ENCODE data around the gene DCAKD. TPM values are rescaled to one million over a fixed set of nuclear protein-coding genes. Genes with fewer than 3 reads are reported as not detected.

The DCAKD gene
- total RNA-seq, 1 experiment from 2014 or later = 48.3 TPM

DNA sequence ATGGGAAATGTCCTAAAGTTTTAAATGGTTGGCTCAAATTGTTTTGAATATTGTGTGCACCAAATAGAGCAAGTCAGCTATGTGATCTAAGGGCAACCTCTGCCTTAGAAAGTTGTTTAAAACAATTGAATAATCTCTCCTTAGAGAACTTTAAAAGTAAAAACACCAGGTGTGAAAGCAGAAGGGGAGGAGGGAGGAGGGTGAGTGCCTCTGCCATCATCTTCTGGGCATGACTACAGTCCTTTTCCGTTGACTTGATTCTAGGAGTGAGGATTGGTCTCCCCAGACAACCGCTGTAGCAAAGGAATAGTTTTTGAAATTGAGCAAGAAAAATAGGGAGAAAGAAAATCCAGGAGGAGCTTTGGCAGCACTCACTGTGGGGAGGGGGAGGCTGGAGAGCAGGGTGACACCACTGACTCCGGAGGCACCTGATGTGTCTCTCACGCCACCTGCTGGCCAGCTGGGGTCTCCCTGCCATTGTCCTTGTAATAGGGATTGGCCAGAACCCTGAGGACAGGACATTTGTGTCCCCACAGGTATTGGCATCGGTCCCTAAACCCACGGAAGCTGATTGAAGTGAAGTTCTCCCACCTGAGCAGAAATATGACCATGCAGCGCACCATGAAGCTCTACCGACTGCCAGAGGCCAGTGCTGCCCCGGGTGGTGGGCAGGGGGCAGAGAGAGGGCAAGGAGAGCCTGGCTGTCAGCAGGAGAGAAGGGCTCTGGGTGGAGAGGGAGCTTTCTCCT lies 47.6 kb upstream of the DCAKD start:
- Mint-ChIP-seq H3K4me1 (peaks cover 0 to 7% of the 10 kb centered on the region in 2 experiments; a peak in 2 of 4 replicates), H3K27me3 (ENCODE audit: low read depth) (no peaks in the 10 kb centered on the region), H3K4me3 (0 out of 5 replicates have a peak overlapping the region, but pooled peaks of 1 of the 2 experiments have one; percentile 16), H3K36me3 (ENCODE audit: insufficient read depth in 1 of 3, low read depth in 3 of 3) (peaks cover 54 to 89% (median 77%) of the 10 kb centered on the region in 3 experiments), H3K9me3 (no peaks in the 10 kb centered on the region), H3K27ac (peak overlapping the region in 1 of 3 experiments; percentile 66; a peak in 1 of 7 replicates)
- no peak overlapping the region for H3K56ac ChIP-seq (ENCODE audit: insufficient read length, low read depth, low read length)
- H2BK20ac ChIP-seq (ENCODE audit: low read depth, low read length, poor library complexity, severe bottlenecking) = no peak overlapping the region
- H3K9me3 ChIP-seq (ENCODE audit: control insufficient read depth, low read depth, low read length) = no peaks in the 10 kb centered on the region
- no peak overlapping the region for H4K5ac ChIP-seq (ENCODE audit: insufficient read length, low read depth, low read length)
- TF ChIP-seq, protein P1, sequence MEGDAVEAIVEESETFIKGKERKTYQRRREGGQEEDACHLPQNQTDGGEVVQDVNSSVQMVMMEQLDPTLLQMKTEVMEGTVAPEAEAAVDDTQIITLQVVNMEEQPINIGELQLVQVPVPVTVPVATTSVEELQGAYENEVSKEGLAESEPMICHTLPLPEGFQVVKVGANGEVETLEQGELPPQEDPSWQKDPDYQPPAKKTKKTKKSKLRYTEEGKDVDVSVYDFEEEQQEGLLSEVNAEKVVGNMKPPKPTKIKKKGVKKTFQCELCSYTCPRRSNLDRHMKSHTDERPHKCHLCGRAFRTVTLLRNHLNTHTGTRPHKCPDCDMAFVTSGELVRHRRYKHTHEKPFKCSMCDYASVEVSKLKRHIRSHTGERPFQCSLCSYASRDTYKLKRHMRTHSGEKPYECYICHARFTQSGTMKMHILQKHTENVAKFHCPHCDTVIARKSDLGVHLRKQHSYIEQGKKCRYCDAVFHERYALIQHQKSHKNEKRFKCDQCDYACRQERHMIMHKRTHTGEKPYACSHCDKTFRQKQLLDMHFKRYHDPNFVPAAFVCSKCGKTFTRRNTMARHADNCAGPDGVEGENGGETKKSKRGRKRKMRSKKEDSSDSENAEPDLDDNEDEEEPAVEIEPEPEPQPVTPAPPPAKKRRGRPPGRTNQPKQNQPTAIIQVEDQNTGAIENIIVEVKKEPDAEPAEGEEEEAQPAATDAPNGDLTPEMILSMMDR (conservative IDR thresholded peaks at IDR 0.05) = peak; percentile 96
- H3K4me1 ChIP-seq (ENCODE audit: insufficient read depth, low read length) = no peaks in the 10 kb centered on the region
- H3K4ac ChIP-seq (ENCODE audit: low read depth, low read length) = no peak overlapping the region
- peak; percentile 96 for DNase-seq
- H2BK5ac ChIP-seq (ENCODE audit: insufficient read length, low read length) = no peak overlapping the region
- no peak overlapping the region for H4K8ac ChIP-seq (replicated peaks; ENCODE audit: insufficient read length, low read depth, low read length)
- H3K23ac ChIP-seq (ENCODE audit: insufficient read length, low read depth, low read length) = no peak overlapping the region
- no peak overlapping the region for H2BK120ac ChIP-seq (ENCODE audit: low read depth, low read length, poor library complexity, severe bottlenecking)
- H3K14ac ChIP-seq (ENCODE audit: insufficient read depth, low read length) = no peak overlapping the region
- no peak overlapping the region for H3K9ac ChIP-seq (ENCODE audit: extremely low read depth, insufficient read length, low read length)
- H2BK15ac ChIP-seq (ENCODE audit: low read depth, low read length) = no peak overlapping the region
- no peaks in the 10 kb centered on the region for H4K20me1 ChIP-seq (ENCODE audit: control insufficient read depth, insufficient read depth, insufficient read length)
- no peaks in the 10 kb centered on the region for H3K79me1 ChIP-seq (ENCODE audit: insufficient read depth, low read depth, low read length, poor library complexity, severe bottlenecking)
- H2AFZ ChIP-seq (ENCODE audit: low read length) = no peak overlapping the region
- no peak overlapping the region for H3K27ac ChIP-seq (ENCODE audit: insufficient read length, low read depth, low read length)
- no peaks in the 10 kb centered on the region for H3K27me3 ChIP-seq (ENCODE audit: insufficient read depth, low read length)
- WGBS (ENCODE audit: extremely low coverage, insufficient read length, low lambda C conversion rate) = no CpG with 5 or more reads among the region's 9 CpGs
- no peak overlapping the region for H3K4me2 ChIP-seq (ENCODE audit: insufficient read depth, insufficient read length, low read length)
- H3K79me2 ChIP-seq (ENCODE audit: insufficient read depth, low read length) = no peaks in the 10 kb centered on the region; the same call in 1 of the 2 replicates
- no peak overlapping the region for H2BK12ac ChIP-seq (ENCODE audit: insufficient read length, low read depth, low read length)
- no peak overlapping the region for H3T11ph ChIP-seq (ENCODE audit: low read length)
- H3K23me2 ChIP-seq (ENCODE audit: insufficient read length, low read depth, low read length, poor library complexity, severe bottlenecking) = no peaks in the 10 kb centered on the region
- no peak overlapping the region for H4K91ac ChIP-seq (ENCODE audit: insufficient read length, low read depth, low read length)
- no peak overlapping the region for H3K18ac ChIP-seq (ENCODE audit: insufficient read length, low read depth, low read length)
- H2AK5ac ChIP-seq (ENCODE audit: insufficient read length, low read length) = no peak overlapping the region

Measured in H9 (cell line).